Mucosa of descending colon (tissue), 3 donors: ENCODE results near the gene MACROH2A1. TPM values are rescaled to one million over a fixed set of nuclear protein-coding genes. Genes with fewer than 3 reads are reported as not detected.
A peak's percentile ranks its signal among the peaks of the same experiment; 100 is the strongest.

ENCODE experiments used
- ATAC-seq: fragments of 200-7000 bp; cut with Tn5 transposase; one replicate; pipeline ENCODE4 v1.9.1; 2020; ENCODE audit warnings: mild to moderate bottlenecking, moderate library complexity
- DNase-seq, 3 donors: peaks; one replicate each; pipeline ENCODE4 v3.0.0-alpha.2; 2020
- H3K36me3 ChIP-seq: fragments of 200-600 bp; one replicate; pipeline ENCODE4 v1.8.0; 2021; ENCODE audit warnings: low read depth, mild to moderate bottlenecking
- H3K4me1 ChIP-seq: fragments of 200-600 bp; one replicate; pipeline ENCODE4 v1.8.0; 2021; ENCODE audit warnings: low read depth, mild to moderate bottlenecking
- H3K4me3 ChIP-seq: fragments of 200-600 bp; one replicate; pipeline ENCODE4 v1.8.0; 2021; ENCODE audit warnings: mild to moderate bottlenecking
- H3K9me3 ChIP-seq: fragments of 200-600 bp; one replicate; pipeline ENCODE4 v1.8.0; 2021; ENCODE audit warnings: mild to moderate bottlenecking
- CTCF ChIP-seq: fragments of 200-600 bp; IDR thresholded peaks from one replicate; pipeline ENCODE4 v1.8.0; 2022; ENCODE audit warnings: antibody characterized with exemption, mild to moderate bottlenecking
- intact Hi-C, 2 donors: fragments of 100-400 bp; cut with DNase I in 1 of 2; cut with micrococcal nuclease in 1 of 2; formaldehyde crosslinking; loops; one replicate each; pipeline versions ENCODE4 v1.11.0 to v1.11.1; 2022; cut with DNase I, micrococcal nuclease
- total RNA-seq, 3 donors: library from RNA; stranded (reverse); fragmentation: NEBNext Ultra II Directional in 2 of 3; extraction: Animal tissue kit (Norgen Biotek cat#: 25700) in 2 of 3; gene quantifications; one replicate each; pipeline versions ENCODE4 v1.2.1 to v1.2.4, GENCODE V29; 2021 to 2023
- donor health status: DM: no; HTN: no; CAD: no; lungs with moderate emphysema.
- donor health status: DM: no; HTN: no; CAD: no.
- donor health status: DM: no; HTN: yes; CAD: no.

MACROH2A1 gene
- total RNA-seq, 3 donors from 2014 or later, result 170 to 255 (median 243) TPM

DNA sequence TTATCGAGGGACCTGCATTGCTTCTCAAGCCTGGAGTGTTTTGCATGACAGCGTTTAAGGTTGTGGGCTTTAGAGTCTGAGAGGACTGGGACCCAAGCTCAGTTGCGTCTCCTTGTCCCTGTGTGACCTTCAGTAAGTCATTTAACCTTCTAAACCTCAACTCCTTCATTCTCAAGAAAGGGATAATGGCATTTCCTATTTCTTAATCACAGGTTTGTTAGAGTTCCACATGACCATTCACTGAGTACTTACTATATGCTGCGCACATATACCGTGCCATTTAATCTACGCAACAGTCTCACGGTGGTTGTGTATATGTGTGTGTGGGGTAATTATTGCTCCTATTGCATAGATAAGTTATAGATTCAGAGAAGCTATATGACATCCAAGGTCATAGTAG lies 76.3 kb downstream of the MACROH2A1 start:
- ATAC-seq, result no peak
- no peak for TF ChIP-seq CTCF
- intact Hi-C loops, result no loop called here

GRCh38 chr5:135322271-135322670 lies 76.8 kb downstream of the MACROH2A1 start:
- H3K4me1 ChIP-seq, result peaks cover 19% of the 10 kb centered on the region
- no peaks in the 10 kb centered on the region for H3K9me3 ChIP-seq
- no peak overlapping the region for H3K4me3 ChIP-seq
- TF ChIP-seq CTCF, result no peak
- H3K36me3 ChIP-seq, result no peaks in the 10 kb centered on the region
- no peak for ATAC-seq
- intact Hi-C loops, result no loop called here
- no peak for DNase-seq

More for the DNA sequence above, 76.3 kb downstream of the MACROH2A1 start:
- DNase-seq, result no peak
- Histone ChIP-seq H3K4me1 (peaks cover 19% of the 10 kb centered on the region), H3K36me3 (no peaks in the 10 kb centered on the region), H3K4me3 (no peak overlapping the region), H3K9me3 (no peaks in the 10 kb centered on the region)

- Histone ChIP-seq H3K4me1 (peaks cover 19% of the 10 kb centered on the region), H3K9me3 (no peaks in the 10 kb centered on the region), H3K4me3 (no peak overlapping the region), H3K36me3 (no peaks in the 10 kb centered on the region)
- TF ChIP-seq CTCF, result no peak
- DNase-seq (no peak), ATAC-seq (no peak)
- intact Hi-C loops, result no loop called here
Measured at GRCh38 chr5:135320718-135321484, 78.1 kb downstream of the MACROH2A1 start.

DNA sequence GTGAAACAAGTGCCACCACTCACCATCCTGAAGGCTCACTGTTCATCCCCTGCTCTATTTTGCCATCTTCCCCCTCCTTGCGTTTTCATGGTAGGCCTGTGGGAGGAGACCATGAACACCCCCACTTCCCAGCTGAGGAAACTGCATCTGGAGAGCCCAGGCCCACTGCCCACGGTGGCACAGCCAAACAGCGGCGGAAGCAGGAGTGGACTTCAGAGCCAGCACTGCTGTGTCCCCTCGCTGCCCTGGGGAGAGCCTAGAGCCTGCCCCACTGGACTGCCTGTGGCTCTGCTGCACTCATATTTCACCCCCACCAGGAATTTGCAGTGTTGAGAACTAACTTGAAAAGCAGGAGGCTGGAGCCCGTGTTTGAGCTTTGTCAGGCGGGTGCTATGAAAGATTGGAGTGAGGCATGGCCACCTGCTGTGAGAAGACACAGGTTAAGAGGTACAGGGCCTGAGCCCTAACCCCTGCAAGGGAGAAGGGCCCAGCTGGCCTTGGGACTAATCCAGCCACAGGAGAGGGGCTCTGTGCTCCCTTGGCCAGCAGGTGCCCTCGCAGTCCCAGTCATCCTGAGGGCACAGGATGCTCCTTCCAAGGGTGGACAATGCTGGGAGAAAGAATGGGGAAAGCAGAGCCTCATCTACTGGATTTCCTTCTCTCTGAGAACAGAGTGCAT lies 79.0 kb downstream of the MACROH2A1 start:
- intact Hi-C loops, result no loop called here
- TF ChIP-seq CTCF, result no peak
- DNase-seq (no peak), ATAC-seq (peak; percentile 19)
- Histone ChIP-seq H3K9me3 (no peaks in the 10 kb centered on the region), H3K4me3 (no peak overlapping the region), H3K4me1 (peaks cover 16% of the 10 kb centered on the region), H3K36me3 (no peaks in the 10 kb centered on the region)

DNA sequence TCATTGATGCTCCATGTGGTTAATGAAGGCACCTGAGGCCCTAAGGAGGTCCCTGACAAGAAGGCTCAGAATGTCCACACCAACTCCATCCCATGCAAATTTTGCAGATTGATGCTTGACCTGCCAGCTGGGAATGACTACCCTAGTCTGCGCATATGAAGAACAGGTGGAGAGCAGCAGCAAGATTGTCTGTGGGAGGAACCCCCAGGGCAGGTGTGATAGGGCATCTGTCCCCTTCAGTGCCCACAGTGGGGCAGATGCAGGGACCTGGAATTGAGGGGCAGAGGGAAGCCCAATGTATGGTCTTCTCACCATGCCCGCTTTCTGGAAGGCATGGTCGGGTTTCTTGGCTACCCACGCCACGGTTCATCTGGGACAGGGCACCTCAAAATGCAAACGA lies 79.6 kb downstream of the MACROH2A1 start:
- intact Hi-C loops, result no loop called here
- Histone ChIP-seq H3K9me3 (no peaks in the 10 kb centered on the region), H3K4me3 (no peak overlapping the region), H3K4me1 (peaks cover 10% of the 10 kb centered on the region), H3K36me3 (no peaks in the 10 kb centered on the region)
- ATAC-seq, result no peak
- DNase-seq, result no peak
- TF ChIP-seq CTCF, result no peak
